OCI-LY7 (cell line): ENCODE data around the gene CHAF1A.

Experiments used
- EZH2phosphoT487 ChIP-seq: fragments of 200-600 bp; sonication (generic); IDR thresholded peaks from 2 replicates; pipeline ENCODE4 v1.6.1; 2018; ENCODE audit warnings: low read depth, borderline replicate concordance, mild to moderate bottlenecking, mixed run types, antibody characterized with exemption, low read length, moderate library complexity, mixed read lengths
- TF ChIP-seq, protein P1 (sequence below): fragments of 200-600 bp; sonication (generic); conservative IDR thresholded peaks from 2 replicates; pipeline ENCODE4 v1.5.1; 2014; ENCODE audit warnings: mild to moderate bottlenecking, antibody characterized with exemption, low read length, moderate library complexity, mixed read lengths

- TF ChIP-seq, protein P1, sequence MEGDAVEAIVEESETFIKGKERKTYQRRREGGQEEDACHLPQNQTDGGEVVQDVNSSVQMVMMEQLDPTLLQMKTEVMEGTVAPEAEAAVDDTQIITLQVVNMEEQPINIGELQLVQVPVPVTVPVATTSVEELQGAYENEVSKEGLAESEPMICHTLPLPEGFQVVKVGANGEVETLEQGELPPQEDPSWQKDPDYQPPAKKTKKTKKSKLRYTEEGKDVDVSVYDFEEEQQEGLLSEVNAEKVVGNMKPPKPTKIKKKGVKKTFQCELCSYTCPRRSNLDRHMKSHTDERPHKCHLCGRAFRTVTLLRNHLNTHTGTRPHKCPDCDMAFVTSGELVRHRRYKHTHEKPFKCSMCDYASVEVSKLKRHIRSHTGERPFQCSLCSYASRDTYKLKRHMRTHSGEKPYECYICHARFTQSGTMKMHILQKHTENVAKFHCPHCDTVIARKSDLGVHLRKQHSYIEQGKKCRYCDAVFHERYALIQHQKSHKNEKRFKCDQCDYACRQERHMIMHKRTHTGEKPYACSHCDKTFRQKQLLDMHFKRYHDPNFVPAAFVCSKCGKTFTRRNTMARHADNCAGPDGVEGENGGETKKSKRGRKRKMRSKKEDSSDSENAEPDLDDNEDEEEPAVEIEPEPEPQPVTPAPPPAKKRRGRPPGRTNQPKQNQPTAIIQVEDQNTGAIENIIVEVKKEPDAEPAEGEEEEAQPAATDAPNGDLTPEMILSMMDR: no peak
- no peak for TF ChIP-seq EZH2phosphoT487
Measured at GRCh38 chr19:4405977-4406376, 3.5 kb downstream of the CHAF1A start.
